Epithelial cell of esophagus (primary cell): ENCODE data around the gene MRPL50.
A peak's percentile ranks its signal among the peaks of the same experiment; 100 is the strongest.

ENCODE experiments used
- DNase-seq: peaks from one replicate; pipeline ENCODE4 v3.0.0; 2010; ENCODE audit warnings: low read depth
- H3K4me3 ChIP-seq: 2 replicates; pipeline ENCODE4 v1.5.1; 2011; ENCODE audit warnings: mild to moderate bottlenecking, low read length, control low read depth
- TF ChIP-seq, protein P1 (sequence below): IDR thresholded peaks from 2 replicates; pipeline ENCODE4 v1.5.1; 2011; ENCODE audit warnings: low read depth, mild to moderate bottlenecking, low read length, control low read depth, inconsistent platforms; ENCODE audit not compliant: insufficient read depth; ENCODE audit errors: missing control alignments

Gene MRPL50

DNA sequence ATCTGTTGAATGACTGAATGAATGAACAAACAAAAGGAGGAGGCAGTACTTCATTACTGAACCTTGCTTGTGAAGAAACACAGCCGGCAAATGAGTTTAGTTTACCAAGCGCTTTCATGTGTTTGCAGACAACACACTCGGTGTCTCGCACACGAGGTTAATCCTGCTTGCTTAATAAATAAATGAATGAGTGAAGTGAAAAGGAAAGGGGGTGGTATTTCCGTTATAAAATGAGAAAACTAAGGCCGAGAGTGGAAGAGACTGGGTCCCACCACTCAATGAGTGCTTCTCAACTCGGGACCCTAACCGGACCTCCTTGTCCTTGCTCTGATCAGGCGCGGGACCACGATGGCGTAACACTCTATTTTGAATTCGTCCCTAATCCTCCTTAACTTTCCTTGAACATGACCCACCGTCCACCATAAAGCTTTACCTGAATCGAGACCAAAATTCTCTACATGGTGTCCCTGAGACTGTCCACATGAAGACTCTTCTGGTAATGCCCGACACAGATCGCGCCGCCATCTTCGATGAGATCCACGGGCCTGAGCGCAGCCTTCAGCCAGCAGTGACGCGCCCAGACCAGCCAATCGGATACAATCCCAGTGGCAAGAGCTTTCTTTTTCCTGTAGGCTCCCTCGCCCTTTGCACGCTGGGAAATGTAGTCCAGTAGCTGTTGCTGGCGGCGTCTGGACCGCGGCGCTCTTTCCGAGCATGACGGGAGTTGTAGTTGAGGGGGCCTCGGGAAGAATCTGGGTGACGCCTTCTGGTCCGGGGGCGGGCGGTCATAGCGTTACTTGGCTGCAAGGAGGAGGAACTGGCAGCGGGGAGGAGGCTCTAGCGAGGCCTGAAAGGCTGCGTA, at the start of gene MRPL50, which contains the start of gene ZNF189:
TSS of gene MRPL50 (minus strand) at position 551 of the 862 bp plus-strand sequence. CDS start at position 525, 26 bp downstream.
TSS of gene ZNF189 (plus strand) at position 784 of the 862 bp plus-strand sequence. CDS start 306 bp downstream, outside the sequence.
- H3K4me3 ChIP-seq = peak within 1 kb of the TSS; percentile 93
- TF ChIP-seq, protein P1, sequence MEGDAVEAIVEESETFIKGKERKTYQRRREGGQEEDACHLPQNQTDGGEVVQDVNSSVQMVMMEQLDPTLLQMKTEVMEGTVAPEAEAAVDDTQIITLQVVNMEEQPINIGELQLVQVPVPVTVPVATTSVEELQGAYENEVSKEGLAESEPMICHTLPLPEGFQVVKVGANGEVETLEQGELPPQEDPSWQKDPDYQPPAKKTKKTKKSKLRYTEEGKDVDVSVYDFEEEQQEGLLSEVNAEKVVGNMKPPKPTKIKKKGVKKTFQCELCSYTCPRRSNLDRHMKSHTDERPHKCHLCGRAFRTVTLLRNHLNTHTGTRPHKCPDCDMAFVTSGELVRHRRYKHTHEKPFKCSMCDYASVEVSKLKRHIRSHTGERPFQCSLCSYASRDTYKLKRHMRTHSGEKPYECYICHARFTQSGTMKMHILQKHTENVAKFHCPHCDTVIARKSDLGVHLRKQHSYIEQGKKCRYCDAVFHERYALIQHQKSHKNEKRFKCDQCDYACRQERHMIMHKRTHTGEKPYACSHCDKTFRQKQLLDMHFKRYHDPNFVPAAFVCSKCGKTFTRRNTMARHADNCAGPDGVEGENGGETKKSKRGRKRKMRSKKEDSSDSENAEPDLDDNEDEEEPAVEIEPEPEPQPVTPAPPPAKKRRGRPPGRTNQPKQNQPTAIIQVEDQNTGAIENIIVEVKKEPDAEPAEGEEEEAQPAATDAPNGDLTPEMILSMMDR = no peak
- DNase-seq = peak; percentile 100

DNA sequence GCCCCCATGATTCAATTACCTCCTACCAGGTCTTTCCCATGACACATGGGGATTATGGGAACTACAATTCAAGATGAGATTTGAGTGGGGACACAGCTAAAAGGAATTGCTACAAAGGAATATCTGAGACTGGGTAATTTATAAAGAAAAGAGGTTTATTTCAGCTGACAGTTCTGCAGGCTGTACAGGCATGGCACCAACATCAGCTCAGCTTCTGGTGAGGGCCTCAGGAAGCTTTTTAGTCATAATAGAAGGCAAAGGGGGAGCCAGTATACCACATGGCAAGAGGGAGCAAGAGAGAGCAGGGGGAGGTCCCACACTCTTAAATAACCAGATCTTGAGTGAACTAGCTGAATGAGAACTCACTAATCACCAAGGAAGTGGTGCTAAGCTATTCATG, 48.3 kb upstream of the MRPL50 start:
- H3K4me3 ChIP-seq = no peak overlapping the region
- no peak for DNase-seq
- TF ChIP-seq, protein P1 = no peak

DNA sequence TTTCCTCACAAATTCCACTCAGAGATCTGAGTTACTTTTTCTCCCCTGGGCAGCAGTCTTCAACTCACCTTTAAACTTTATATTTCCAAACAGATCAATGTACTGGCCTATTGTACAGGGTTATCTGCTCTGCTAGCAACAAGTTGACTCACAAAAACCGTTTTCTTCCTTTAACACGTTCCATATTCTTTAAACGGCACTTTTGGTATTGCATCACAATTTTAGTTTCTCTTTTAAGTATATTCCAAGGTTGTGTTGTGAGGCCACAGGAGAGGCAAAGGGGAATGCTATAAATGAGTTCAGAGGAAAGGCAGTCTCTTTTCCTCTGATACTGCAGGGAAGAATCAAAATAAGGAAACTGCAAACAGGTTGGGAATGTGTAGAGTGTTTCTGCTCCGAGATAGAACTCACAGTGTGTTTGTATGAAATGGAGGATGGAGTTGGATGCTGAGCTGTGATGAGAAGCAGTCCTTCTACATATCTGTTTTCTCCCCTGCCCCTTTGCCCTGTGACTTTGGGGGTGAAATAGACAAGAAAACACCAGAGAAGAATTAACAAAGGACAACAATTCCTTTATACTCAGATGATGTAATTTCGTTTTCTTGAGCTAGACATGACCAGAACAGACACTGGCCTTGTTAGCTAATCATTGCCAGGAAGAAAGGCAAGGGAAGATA, 47.1 kb upstream of the MRPL50 start:
- no peak for DNase-seq
- H3K4me3 ChIP-seq = no peak overlapping the region
- TF ChIP-seq, protein P1 = no peak

DNA sequence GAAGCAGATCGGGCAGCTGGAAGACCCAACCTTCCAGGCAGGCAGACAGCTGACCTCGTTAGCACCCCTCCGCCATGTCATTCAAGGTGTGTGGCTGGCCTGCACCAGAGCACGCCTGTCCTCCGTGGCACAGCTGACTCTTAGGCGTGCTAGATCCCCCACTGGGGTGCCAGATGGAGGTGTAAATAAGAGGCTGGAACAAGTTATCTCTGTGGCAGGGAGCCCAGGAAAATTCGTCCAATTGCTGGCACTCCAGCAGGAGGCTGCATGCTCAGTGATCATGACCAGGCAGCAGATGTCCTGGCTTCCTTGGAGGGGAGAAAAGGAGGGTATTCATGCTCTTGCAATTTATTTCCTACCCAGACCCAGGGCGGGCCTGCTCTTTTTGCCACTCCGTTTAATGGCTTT, 45.0 kb upstream of the MRPL50 start:
- TF ChIP-seq, protein P1 = no peak
- DNase-seq = no peak
- H3K4me3 ChIP-seq = no peak overlapping the region

DNA sequence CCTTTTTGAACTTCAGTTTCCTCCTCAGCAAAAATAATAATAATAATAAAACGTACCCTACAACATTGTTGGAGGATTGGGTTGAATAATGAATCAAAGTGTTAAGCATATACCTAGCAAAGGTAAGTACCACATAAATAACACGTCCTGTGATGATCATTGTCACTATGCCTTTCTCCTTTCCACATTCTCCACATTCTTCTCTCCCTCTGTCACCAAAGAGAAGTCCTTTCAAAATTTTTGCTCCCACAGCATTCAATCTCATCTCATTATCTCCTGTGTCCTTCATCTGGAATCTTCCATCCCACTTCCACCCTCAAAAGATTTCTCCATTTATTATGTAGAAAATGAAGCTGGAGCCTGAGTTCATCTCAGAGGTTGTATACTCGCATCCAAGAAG, 44.3 kb upstream of the MRPL50 start:
- no peak overlapping the region for H3K4me3 ChIP-seq
- DNase-seq = no peak
- TF ChIP-seq, protein P1 = no peak

DNA sequence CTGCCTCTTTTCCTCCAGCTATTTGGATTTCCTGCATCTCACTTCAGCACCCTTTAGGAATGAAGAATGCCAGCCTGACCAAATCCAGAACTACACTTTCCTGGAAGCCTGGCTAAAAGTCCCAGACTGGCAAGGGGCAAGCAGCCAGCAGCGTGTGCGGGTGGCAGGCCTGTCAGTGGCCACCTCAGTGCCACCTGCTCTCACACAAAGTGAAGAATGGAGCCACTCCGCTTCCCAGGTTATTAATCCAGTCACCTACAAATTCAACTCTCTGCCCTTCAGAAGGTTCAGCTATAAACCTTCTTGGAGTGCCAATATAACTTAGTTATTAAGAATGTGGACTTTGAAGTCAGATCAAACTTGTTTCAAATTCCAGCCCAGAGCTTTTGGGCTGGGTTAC, 43.9 kb upstream of the MRPL50 start:
- no peak overlapping the region for H3K4me3 ChIP-seq
- DNase-seq = no peak
- TF ChIP-seq, protein P1 = no peak
